BJ (cell line): ENCODE data around the gene TBC1D23. TPM values are rescaled to one million over a fixed set of nuclear protein-coding genes. Genes with fewer than 3 reads are reported as not detected.

Source experiments
- CTCF ChIA-PET: fragments of 350-600 bp; formaldehyde crosslinking; extraction: SDS; loops from one replicate; lab custom pipeline; 2021; ENCODE audit warnings: antibody characterized with exemption, inconsistent platforms; lab: Yijun Ruan, JAX
- POLR2A ChIA-PET: fragments of 300-600 bp; sonication (Branson Sonifier 250); formaldehyde crosslinking; extraction: SDS; loops from one replicate; lab custom pipeline; 2021; ENCODE audit warnings: antibody characterized with exemption; lab: Charles Lee
- DNase-seq: peaks from one replicate; pipeline ENCODE4 v3.0.0-alpha.2; 2011; ENCODE audit warnings: low read depth
- H3K27me3 ChIP-seq: 2 replicates; pipeline ENCODE4 v1.6.0; 2011; ENCODE audit warnings: low read length; ENCODE audit not compliant: control insufficient read depth, insufficient read depth
- H3K36me3 ChIP-seq: 2 replicates; pipeline ENCODE4 v1.5.1; 2011; ENCODE audit warnings: low read length; ENCODE audit not compliant: control insufficient read depth, insufficient read depth
- H3K4me3 ChIP-seq: 2 replicates; pipeline ENCODE4 v1.5.1; 2011; ENCODE audit warnings: low read depth, mild to moderate bottlenecking, control low read depth, low read length
- polyA plus RNA-seq: library from polyadenylated mRNA; depleted of rRNA; stranded (reverse); fragments of >200 nt; gene quantifications from 2 replicates; pipeline ENCODE4 v1.2.3, GENCODE V29; 2011
- TF ChIP-seq, protein P1 (sequence below): IDR thresholded peaks from 2 replicates; pipeline ENCODE4 v1.5.1; 2011; ENCODE audit warnings: low read depth, mild to moderate bottlenecking, control low read depth, inconsistent platforms, low read length, moderate library complexity; ENCODE audit not compliant: insufficient read depth

The TBC1D23 gene
- polyA plus RNA-seq, 1 experiment, result 22.5 TPM

DNA sequence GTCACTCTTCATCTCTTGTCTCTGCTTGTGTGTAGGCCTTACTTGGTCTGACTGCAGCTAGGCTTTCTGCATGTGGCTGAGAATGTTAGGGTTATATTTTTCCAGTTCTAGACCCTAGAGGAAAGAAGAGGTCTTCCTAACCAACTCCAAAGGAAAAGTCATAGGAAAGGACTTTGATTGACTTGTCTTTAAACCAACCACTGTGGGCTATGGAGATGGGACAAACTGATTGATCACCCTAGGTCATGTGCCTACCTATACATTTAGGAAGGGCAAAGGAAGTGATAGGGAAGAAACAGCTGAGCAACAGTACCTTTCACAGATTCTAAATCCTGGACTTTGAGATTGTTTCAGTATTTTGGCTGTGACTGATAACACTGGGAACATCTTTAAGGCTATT is 16.5 kb upstream of the TBC1D23 start:
- DNase-seq, result no peak
- H3K4me3 ChIP-seq, result no peak overlapping the region
- no peaks in the 10 kb centered on the region for H3K36me3 ChIP-seq
- ChIA-PET CTCF (interaction anchor here (0.6 to 2.0 kb wide), 6 partner anchors 10 to 412 kb away, joined by 3 to 11 read pairs (median 4); no protein-coding TSS in a partner anchor), POLR2A (no interaction called here)
- TF ChIP-seq, protein P1, sequence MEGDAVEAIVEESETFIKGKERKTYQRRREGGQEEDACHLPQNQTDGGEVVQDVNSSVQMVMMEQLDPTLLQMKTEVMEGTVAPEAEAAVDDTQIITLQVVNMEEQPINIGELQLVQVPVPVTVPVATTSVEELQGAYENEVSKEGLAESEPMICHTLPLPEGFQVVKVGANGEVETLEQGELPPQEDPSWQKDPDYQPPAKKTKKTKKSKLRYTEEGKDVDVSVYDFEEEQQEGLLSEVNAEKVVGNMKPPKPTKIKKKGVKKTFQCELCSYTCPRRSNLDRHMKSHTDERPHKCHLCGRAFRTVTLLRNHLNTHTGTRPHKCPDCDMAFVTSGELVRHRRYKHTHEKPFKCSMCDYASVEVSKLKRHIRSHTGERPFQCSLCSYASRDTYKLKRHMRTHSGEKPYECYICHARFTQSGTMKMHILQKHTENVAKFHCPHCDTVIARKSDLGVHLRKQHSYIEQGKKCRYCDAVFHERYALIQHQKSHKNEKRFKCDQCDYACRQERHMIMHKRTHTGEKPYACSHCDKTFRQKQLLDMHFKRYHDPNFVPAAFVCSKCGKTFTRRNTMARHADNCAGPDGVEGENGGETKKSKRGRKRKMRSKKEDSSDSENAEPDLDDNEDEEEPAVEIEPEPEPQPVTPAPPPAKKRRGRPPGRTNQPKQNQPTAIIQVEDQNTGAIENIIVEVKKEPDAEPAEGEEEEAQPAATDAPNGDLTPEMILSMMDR, result no peak
- H3K27me3 ChIP-seq, result no peaks in the 10 kb centered on the region

DNA sequence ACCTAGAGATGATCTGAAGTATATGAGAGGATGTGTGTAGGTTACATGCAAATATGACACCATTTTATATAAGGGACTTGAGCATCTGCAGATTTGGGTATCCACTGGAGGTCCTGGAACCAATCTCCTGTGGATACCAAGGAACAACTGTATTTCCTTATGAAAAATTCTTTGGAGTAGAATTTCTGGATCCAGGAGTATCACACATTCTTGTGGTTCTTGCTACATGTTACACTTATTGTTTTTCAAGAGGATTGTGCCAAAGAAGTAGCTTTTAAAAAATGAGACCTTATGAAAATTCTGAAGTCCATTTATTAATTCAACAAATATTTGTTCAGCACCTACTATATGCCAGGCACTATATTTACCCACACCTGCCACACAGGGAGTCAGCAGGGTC is 15.7 kb upstream of the TBC1D23 start:
- CTCF ChIA-PET, result interaction anchor here (1.0 to 2.0 kb wide), 4 partner anchors 9 to 176 kb away, joined by 3 to 11 read pairs (median 5); no protein-coding TSS in a partner anchor
- H3K27me3 ChIP-seq, result no peaks in the 10 kb centered on the region
- POLR2A ChIA-PET, result no interaction called here
- no peaks in the 10 kb centered on the region for H3K36me3 ChIP-seq
- no peak for DNase-seq
- H3K4me3 ChIP-seq, result no peak overlapping the region
- TF ChIP-seq, protein P1, result no peak

DNA sequence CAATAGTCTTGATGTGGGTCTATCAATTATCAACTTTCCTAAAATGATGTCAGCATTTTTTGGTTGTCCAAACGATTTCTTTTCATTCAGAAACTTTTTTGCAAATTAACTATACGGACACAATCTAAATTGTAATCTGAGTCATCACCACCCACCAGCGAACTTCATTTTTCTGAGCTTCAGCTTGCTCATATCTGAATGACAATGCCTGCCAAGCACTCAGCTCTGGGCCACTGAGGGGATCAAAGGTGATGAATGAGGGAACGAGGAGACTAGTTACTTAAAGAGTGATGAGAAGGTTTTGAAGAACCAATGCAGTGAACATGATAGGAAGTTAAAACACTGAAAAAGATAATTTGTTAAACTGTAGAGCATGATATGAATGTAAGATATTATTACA is 14.9 kb upstream of the TBC1D23 start:
- ChIA-PET POLR2A (no interaction called here), CTCF (interaction anchor here (1.6 to 2.0 kb wide), 2 partner anchors 8 to 177 kb away, joined by 6 to 11 read pairs; no protein-coding TSS in a partner anchor)
- TF ChIP-seq, protein P1, result no peak
- Histone ChIP-seq H3K27me3 (no peaks in the 10 kb centered on the region), H3K36me3 (no peaks in the 10 kb centered on the region), H3K4me3 (no peak overlapping the region)
- no peak for DNase-seq

DNA sequence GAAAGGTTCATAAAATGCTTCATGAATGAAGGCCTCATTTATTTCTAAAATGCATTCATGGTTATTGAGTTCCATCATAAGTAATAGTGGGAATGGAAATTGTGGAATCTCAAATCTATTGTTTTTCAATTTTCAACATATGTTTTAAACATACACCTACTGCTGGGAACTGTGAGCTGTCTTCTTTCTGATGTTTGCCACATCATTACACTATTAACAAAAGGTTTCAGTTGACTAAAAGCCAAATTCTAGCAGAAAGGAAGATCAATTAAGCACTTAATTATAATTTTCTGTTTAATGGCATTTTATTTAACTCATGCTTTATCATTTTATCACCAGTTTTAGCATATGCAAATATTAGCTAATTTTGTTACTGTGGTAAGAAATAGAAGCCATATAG is 13.8 kb upstream of the TBC1D23 start:
- no peaks in the 10 kb centered on the region for H3K27me3 ChIP-seq
- TF ChIP-seq, protein P1, result no peak
- POLR2A ChIA-PET, result no interaction called here
- DNase-seq, result no peak
- no peaks in the 10 kb centered on the region for H3K36me3 ChIP-seq
- CTCF ChIA-PET, result interaction anchor here (0.9 to 1.0 kb wide), 2 partner anchors 13 to 163 kb away, joined by 3 read pairs; partner anchors contain the start of gene TBC1D23
- no peak overlapping the region for H3K4me3 ChIP-seq

DNA sequence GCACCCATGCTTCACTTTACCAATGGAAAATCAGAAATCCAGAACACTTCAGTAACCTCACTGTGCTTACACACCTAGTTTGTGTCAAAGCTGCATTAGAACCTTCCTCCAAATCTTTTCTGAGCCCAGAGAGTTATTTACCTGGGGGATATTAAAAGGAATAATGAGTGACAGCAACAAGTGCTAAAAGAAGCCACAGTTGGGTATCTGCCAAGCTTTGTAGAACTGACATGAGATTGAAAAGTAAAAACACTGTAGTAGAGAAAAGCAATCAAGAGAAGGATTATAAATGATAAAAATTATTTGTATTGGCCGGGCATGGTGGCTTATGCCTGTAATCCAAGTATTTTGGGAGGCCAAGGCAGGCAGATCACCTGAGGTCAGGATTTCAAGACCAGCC is 8.8 kb upstream of the TBC1D23 start:
- TF ChIP-seq, protein P1, result no peak
- no peak overlapping the region for H3K4me3 ChIP-seq
- no peaks in the 10 kb centered on the region for H3K36me3 ChIP-seq
- ChIA-PET POLR2A (no interaction called here), CTCF (interaction anchor here (1.0 kb wide), 1 partner anchor 420 kb away, joined by 3 read pairs; no protein-coding TSS in a partner anchor)
- H3K27me3 ChIP-seq, result no peaks in the 10 kb centered on the region
- no peak for DNase-seq
